Measurements from ENCODE around the gene PARVB.
"Not testable (repeated sequence)": the region's sequence is repeated elsewhere in the genome, so short reads cannot be mapped to it uniquely, and the experiment has no call there.

- not testable (repeated sequence) for TF ChIP-seq CTCF, EP300 (IDR thresholded peaks at IDR 0.05)
These were observed 7.5 kb upstream of the PARVB start for GRCh38 chr22:44016586-44016985.
